GM13977 (cell line): ENCODE measurements around the gene SIAH1.

Source experiments
- DNase-seq: peaks from one replicate; pipeline ENCODE4 v3.0.0; 2012; ENCODE audit warnings: low spot score
- in situ Hi-C: fragments of 300-500 bp; cut with MboI; formaldehyde crosslinking; loops from one replicate; pipeline ENCODE4 v1.12.0; 2022; ENCODE audit warnings: low sequenced_read_pairs, low pct_unique_long_range_greater_than_20kb, mixed read lengths, inconsistent platforms; ENCODE audit not compliant: unreplicated experiment
- TF ChIP-seq, protein P1 (sequence below): IDR thresholded peaks from 2 replicates; pipeline ENCODE4 v1.5.1; 2012; ENCODE audit warnings: mild to moderate bottlenecking, control low read depth; ENCODE audit not compliant: insufficient read depth; ENCODE audit errors: extremely low read depth, missing control alignments

SIAH1 gene

DNA sequence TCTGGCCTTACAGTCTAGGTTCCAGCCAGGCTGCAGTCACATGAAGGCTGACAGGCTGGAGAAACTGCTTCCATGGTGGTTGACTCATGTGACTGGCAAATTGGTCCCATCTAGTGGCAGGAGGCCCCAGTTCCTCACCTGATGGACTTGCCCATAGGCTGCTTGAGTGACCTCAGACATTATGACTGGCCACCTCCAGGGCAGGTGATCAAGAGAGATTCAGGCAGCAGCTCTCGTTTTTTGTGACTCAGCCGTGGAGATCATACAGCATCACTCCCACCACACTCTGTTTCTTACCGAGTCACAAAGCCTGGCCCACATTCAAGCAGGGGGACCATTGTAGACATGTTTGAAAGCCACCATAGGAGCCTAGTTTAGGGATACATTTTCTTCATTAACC lies 34.5 kb downstream of the SIAH1 start:
- TF ChIP-seq, protein P1, sequence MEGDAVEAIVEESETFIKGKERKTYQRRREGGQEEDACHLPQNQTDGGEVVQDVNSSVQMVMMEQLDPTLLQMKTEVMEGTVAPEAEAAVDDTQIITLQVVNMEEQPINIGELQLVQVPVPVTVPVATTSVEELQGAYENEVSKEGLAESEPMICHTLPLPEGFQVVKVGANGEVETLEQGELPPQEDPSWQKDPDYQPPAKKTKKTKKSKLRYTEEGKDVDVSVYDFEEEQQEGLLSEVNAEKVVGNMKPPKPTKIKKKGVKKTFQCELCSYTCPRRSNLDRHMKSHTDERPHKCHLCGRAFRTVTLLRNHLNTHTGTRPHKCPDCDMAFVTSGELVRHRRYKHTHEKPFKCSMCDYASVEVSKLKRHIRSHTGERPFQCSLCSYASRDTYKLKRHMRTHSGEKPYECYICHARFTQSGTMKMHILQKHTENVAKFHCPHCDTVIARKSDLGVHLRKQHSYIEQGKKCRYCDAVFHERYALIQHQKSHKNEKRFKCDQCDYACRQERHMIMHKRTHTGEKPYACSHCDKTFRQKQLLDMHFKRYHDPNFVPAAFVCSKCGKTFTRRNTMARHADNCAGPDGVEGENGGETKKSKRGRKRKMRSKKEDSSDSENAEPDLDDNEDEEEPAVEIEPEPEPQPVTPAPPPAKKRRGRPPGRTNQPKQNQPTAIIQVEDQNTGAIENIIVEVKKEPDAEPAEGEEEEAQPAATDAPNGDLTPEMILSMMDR, result no peak
- in situ Hi-C loops, result loop anchor here (10.0 kb wide), 2 partner anchors 174 to 274 kb away; no protein-coding TSS in a partner anchor
- no peak for DNase-seq

DNA sequence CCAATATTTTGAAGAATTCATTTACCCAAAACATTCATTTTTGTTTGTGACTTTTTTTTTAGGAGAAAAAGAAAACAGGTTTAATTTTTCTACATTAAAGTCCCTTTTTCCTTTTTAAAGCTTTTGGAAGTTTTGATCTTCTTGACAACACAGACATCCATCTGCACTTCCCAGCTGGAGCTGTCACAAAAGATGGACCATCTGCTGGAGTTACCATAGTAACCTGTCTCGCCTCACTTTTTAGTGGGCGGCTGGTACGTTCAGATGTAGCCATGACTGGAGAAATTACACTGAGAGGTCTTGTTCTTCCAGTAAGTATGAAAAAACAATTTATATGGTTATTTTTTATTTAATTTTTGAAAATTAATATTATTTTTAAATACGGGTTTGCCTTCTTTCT lies 37.2 kb downstream of the SIAH1 start:
- DNase-seq, result no peak
- TF ChIP-seq, protein P1, result no peak
- in situ Hi-C loops, result no loop called here

DNA sequence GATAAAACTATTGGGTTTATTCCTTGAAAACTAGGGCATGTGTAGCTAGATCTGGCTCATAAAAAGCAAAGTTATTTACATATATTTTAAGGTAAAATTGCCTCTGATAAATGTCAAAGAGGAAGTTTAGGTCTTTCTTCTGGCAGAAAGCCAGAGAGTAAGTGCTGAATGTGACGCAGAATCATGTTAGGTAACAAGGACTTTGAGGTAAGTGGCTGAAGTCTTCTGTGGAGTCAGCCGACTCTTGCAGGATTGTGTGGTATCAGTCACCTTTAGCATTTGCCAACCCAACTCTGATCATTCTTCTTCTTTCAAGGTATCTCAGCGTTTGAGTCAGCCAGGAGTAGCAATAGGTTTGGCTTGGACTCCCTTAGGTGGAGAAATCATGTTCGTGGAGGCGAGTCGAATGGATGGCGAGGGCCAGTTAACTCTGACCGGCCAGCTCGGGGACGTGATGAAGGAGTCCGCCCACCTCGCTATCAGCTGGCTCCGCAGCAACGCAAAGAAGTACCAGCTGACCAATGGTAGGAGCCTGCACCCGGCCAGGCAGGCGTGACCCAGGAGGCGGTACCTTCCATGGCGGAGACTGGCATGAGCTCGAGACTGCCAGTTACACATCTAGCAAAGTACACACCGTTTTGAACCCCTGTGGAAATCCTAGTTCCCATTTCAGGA lies 37.9 kb downstream of the SIAH1 start:
- in situ Hi-C loops, result no loop called here
- TF ChIP-seq, protein P1, result no peak
- no peak for DNase-seq

DNA sequence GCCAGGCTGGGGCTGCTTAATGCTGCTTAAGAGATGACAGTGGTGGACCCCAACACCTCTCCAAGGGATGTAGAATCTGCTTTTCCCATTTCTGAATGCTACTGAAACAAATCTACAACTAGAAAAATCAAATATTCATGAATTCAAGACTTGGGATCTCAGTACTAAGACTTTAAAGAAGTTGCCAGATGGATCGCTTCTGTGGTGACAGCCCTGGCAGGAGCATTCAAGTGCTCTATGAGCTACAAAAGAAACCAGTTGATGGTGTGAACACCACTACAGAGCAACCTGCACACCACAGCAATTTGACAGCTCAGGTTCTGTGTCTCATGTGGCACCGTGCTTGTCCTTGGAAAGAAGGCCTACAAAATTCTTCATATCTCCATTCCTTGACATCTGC lies 42.6 kb downstream of the SIAH1 start:
- in situ Hi-C loops, result no loop called here
- DNase-seq, result no peak
- TF ChIP-seq, protein P1, result no peak

DNA sequence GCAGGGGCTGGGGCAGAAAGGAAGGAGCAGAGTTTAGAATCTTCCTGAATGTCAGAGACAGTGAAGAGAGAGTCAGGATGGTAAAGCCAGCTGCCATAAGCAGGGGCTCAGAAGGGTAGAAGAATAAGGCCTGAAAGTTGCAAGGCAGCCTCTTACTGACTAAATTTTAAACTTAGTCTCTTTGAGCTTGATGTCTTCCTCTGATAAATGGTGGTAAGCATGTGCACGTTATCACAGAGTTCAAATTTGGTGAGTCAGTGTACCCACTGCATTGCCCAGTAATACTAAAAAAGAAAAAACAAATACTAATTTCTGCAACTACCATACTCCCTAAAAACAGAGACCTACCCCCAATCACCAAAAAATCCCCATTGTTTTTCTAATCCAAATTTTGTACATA lies 45.2 kb downstream of the SIAH1 start:
- DNase-seq, result no peak
- in situ Hi-C loops, result no loop called here
- TF ChIP-seq, protein P1, result no peak

DNA sequence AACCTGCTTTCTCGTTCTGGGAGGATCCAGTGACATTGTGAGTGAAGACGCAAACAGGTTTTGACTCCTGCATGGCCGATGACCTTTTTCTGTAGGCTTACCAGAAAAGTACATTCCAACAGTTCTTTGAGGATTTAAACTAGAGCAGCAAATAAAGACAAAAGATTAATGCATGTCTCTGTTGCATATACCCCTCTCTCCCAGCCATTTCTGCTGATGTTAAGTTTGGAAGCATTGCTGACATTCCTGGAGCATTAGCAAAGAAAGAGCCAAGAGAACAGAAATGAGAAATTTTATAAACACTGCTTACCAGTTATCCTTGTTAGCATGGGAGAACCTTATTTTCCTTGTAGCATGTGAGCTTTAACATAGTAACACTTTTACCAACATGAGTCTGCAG lies 49.3 kb downstream of the SIAH1 start:
- TF ChIP-seq, protein P1, result no peak
- no peak for DNase-seq
- in situ Hi-C loops, result no loop called here
